ENCODE measurements around the gene PRR13. TPM values are rescaled to one million over a fixed set of nuclear protein-coding genes. Genes with fewer than 3 reads are reported as not detected.

Gene PRR13
- total and polyA plus RNA-seq, 2 of the 8 experiments (the other 6 are each of a cell fraction or from before 2014, with no cell fraction given) = 82.9 to 185 TPM

GRCh38 chr12:53479331-53479730 lies 37.8 kb downstream of the PRR13 start (continued):
- no peak for TF ChIP-seq CTBP2 (IDR thresholded peaks at IDR 0.05; ENCODE audit: borderline replicate concordance, insufficient read depth, insufficient read length, low read length)
- no peak for TF ChIP-seq KDM5A (IDR thresholded peaks at IDR 0.05; ENCODE audit: low read length)
